Sigmoid colon (tissue), 7 donors: ENCODE results near the gene MACROD2. TPM values are rescaled to one million over a fixed set of nuclear protein-coding genes. Genes with fewer than 3 reads are reported as not detected.

ENCODE experiments used
- DNase-seq: peaks from one replicate; pipeline ENCODE4 v3.0.0-alpha.2; 2019
- H3K27ac ChIP-seq, 4 donors: fragments of 200-600 bp; sonication (generic); one replicate each; pipeline ENCODE4 v1.5.1; 2016 to 2019; ENCODE audit warnings: mild to moderate bottlenecking in 1 of 4
- H3K27me3 ChIP-seq, 3 donors: fragments of 200-600 bp; sonication (generic); one replicate each; pipeline ENCODE4 v1.5.1; 2019; ENCODE audit warnings: mild to moderate bottlenecking in 1 of 3
- H3K36me3 ChIP-seq, 4 donors: fragments of 200-600 bp; sonication (generic); one replicate each; pipeline ENCODE4 v1.5.1; 2016 to 2019
- H3K4me1 ChIP-seq, 4 donors: fragments of 200-600 bp; sonication (generic); one replicate each; pipeline ENCODE4 v1.5.1; 2017 to 2019
- H3K4me3 ChIP-seq, 4 donors: fragments of 200-600 bp; sonication (generic); one replicate each; pipeline ENCODE4 v1.5.1; 2017 to 2019; ENCODE audit warnings: mild to moderate bottlenecking in 2 of 4, moderate library complexity in 1 of 4
- H3K9me3 ChIP-seq, 4 donors: fragments of 200-600 bp in 3 of 4; sonication (generic) in 3 of 4; one replicate each; pipeline versions ENCODE4 v1.5.1 to v1.6.1; 2013 to 2019
- CTCF ChIP-seq, 4 experiments: fragments of 450-650 bp in 3 of 4; fragments of 200-600 bp in 1 of 4; IDR thresholded peaks; one replicate each; pipeline ENCODE4 v1.5.1; 2016 to 2019; ENCODE audit warnings: antibody characterized with exemption in 4 of 4, mild to moderate bottlenecking in 3 of 4, moderate library complexity in 2 of 4
- EP300 ChIP-seq, 4 donors: sonication (generic); formaldehyde crosslinking; IDR thresholded peaks; one replicate each; pipeline ENCODE4 v1.6.1; 2017; ENCODE audit warnings: antibody characterized with exemption in 4 of 4
- POLR2A ChIP-seq, 2 donors: fragments of 450-650 bp; IDR thresholded peaks; one replicate each; pipeline ENCODE4 v1.6.1; 2016; ENCODE audit warnings: antibody characterized with exemption in 2 of 2, mild to moderate bottlenecking in 2 of 2, moderate library complexity in 2 of 2
- POLR2AphosphoS5 ChIP-seq, 4 donors: sonication (generic); formaldehyde crosslinking; IDR thresholded peaks; one replicate each; pipeline ENCODE4 v1.6.1; 2017; ENCODE audit warnings: antibody characterized with exemption in 4 of 4
- WGBS, 2 donors: extraction: QIAGEN DNeasy Blood & Tissue Kit; methylation state at CpG; one replicate each; pipeline ENCODE4 v1.1.7; 2013; 5-methylcytosine and 5-hydroxymethylcytosine counted together
- intact Hi-C: fragments of 100-400 bp; cut with DNase I; formaldehyde crosslinking; loops from one replicate; pipeline ENCODE4 v1.15.1; 2023
- polyA plus RNA-seq, 3 donors: library from polyadenylated mRNA; stranded (reverse); fragments of 200-250 nt; gene quantifications; one replicate each; pipeline ENCODE4 v1.2.3, GENCODE V29; 2013
- total RNA-seq, 4 donors: library from RNA; depleted of rRNA; stranded (reverse); fragments of >200 nt; gene quantifications; one replicate each; pipeline ENCODE4 v1.1.0, GENCODE V29; 2016
- donor health status: healthy with polysubstance abuse.
- donor health status: Bipolar disorder and iron deficiency.
- donor health status: healthy.

MACROD2 gene
- total and polyA plus RNA-seq, 7 donors, result 1.2 to 22.4 (median 5.8) TPM

GRCh38 chr20:14992961-14993360 is 997.6 kb downstream of the MACROD2 start:
- Histone ChIP-seq H3K4me3 (no peak overlapping the region), H3K4me1 (no peaks in the 10 kb centered on the region), H3K27me3 (no peaks in the 10 kb centered on the region), H3K27ac (no peak overlapping the region), H3K9me3 (no peaks in the 10 kb centered on the region), H3K36me3 (no peaks in the 10 kb centered on the region)
- WGBS, 2 donors, result 65 to 66% methylated on average over 2 of the region's 2 CpGs
- intact Hi-C loops, result no loop called here
- DNase-seq, result no peak
- no peak for TF ChIP-seq EP300 (IDR thresholded peaks at IDR 0.05)

- intact Hi-C loops, result no loop called here
- Histone ChIP-seq H3K36me3 (no peaks in the 10 kb centered on the region), H3K27me3 (no peaks in the 10 kb centered on the region), H3K9me3 (no peaks in the 10 kb centered on the region), H3K27ac (no peak overlapping the region), H3K4me1 (no peaks in the 10 kb centered on the region), H3K4me3 (no peak overlapping the region)
- TF ChIP-seq CTCF (IDR thresholded peaks at IDR 0.05), result no peak
- TF ChIP-seq POLR2AphosphoS5 (IDR thresholded peaks at IDR 0.05), result no peak
- no peak for TF ChIP-seq POLR2A (IDR thresholded peaks at IDR 0.05)
- TF ChIP-seq EP300 (IDR thresholded peaks at IDR 0.05), result no peak
- no peak for DNase-seq
- 88% methylated on average over 2 of the region's 2 CpGs for WGBS, 2 donors
These were observed 1001.8 kb downstream of the MACROD2 start for GRCh38 chr20:14996883-14997672.

DNA sequence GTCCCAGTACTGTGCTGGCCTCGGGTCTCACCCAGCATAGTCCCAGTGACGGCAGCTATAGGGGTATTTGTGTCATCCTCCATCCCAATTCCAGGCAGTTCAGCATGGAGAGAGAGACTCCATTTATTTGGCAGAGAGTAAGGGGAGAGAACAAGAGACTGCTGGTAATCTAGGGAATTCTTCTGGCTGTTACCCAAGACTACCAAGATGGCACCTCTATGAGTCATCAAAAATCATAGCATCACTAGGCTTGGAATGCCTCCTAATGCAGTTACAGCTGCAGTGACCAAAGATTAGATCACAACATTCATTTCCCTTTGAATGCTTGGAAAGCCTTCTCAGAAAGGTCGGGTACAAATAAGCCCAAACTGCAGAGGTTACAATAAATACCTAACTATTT is 1002.5 kb downstream of the MACROD2 start:
- H3K9me3 ChIP-seq, result no peaks in the 10 kb centered on the region
- 88 to 91% methylated on average over 3 of the region's 3 CpGs for WGBS, 2 donors
- TF ChIP-seq EP300 (IDR thresholded peaks at IDR 0.05), result no peak
- no peak overlapping the region for H3K4me3 ChIP-seq
- H3K27ac ChIP-seq, result no peak overlapping the region
- no peaks in the 10 kb centered on the region for H3K27me3 ChIP-seq
- intact Hi-C loops, result no loop called here
- no peaks in the 10 kb centered on the region for H3K36me3 ChIP-seq
- no peaks in the 10 kb centered on the region for H3K4me1 ChIP-seq
- DNase-seq, result no peak

- intact Hi-C loops, result no loop called here
- H3K27ac ChIP-seq, result no peak overlapping the region
- no peaks in the 10 kb centered on the region for H3K27me3 ChIP-seq
- 66 to 82% methylated on average over 4 of the region's 4 CpGs for WGBS, 2 donors
- no peak overlapping the region for H3K4me3 ChIP-seq
- no peaks in the 10 kb centered on the region for H3K4me1 ChIP-seq
- H3K9me3 ChIP-seq, result no peaks in the 10 kb centered on the region
- H3K36me3 ChIP-seq, result no peaks in the 10 kb centered on the region
- no peak for DNase-seq
- TF ChIP-seq CTCF (IDR thresholded peaks at IDR 0.05) (no peak), POLR2A (IDR thresholded peaks at IDR 0.05) (no peak), POLR2AphosphoS5 (IDR thresholded peaks at IDR 0.05) (no peak), EP300 (IDR thresholded peaks at IDR 0.05) (no peak)
These were observed 1010.1 kb downstream of the MACROD2 start for GRCh38 chr20:15005300-15005986.

- Histone ChIP-seq H3K4me3 (no peak overlapping the region), H3K36me3 (no peaks in the 10 kb centered on the region), H3K27ac (no peak overlapping the region), H3K9me3 (no peaks in the 10 kb centered on the region), H3K4me1 (no peaks in the 10 kb centered on the region), H3K27me3 (no peaks in the 10 kb centered on the region)
- DNase-seq, result no peak
- intact Hi-C loops, result no loop called here
- TF ChIP-seq POLR2A (IDR thresholded peaks at IDR 0.05) (no peak), CTCF (IDR thresholded peaks at IDR 0.05) (no peak), EP300 (IDR thresholded peaks at IDR 0.05) (no peak), POLR2AphosphoS5 (IDR thresholded peaks at IDR 0.05) (no peak)
- WGBS, 2 donors, result 70 to 94% methylated on average over 4 of the region's 4 CpGs
These were observed 1016.3 kb downstream of the MACROD2 start for GRCh38 chr20:15011631-15012030.
